A549 (cell line): Measurements from ENCODE around the gene CBLN1.

ENCODE experiments used
- MAZ ChIP-seq: fragments of 150-350 bp; IDR thresholded peaks from 2 replicates; pipeline ENCODE4 v1.6.1; 2014; ENCODE audit warnings: antibody characterized with exemption, low read depth, low read length, borderline replicate concordance
- POLR2A ChIP-seq: IDR thresholded peaks from 2 replicates; pipeline ENCODE4 v1.6.1; 2012; ENCODE audit warnings: mild to moderate bottlenecking, low read length

- TF ChIP-seq POLR2A (no peak), MAZ (no peak)
Measured at GRCh38 chr16:49315602-49316001, 34.0 kb upstream of the CBLN1 start.
